Bone marrow (tissue), 2 donors: ENCODE measurements around the gene XYLT1.
A peak's percentile ranks its signal among the peaks of the same experiment; 100 is the strongest.

ENCODE experiments used
- DNase-seq, 2 donors: peaks; one replicate each; lab custom pipeline; 2025; lab: John Stamatoyannopoulos, UW

Gene XYLT1

GRCh38 chr16:17397499-17397891 lies 73.3 kb downstream of the XYLT1 start:
- DNase-seq, result no peak

DNA sequence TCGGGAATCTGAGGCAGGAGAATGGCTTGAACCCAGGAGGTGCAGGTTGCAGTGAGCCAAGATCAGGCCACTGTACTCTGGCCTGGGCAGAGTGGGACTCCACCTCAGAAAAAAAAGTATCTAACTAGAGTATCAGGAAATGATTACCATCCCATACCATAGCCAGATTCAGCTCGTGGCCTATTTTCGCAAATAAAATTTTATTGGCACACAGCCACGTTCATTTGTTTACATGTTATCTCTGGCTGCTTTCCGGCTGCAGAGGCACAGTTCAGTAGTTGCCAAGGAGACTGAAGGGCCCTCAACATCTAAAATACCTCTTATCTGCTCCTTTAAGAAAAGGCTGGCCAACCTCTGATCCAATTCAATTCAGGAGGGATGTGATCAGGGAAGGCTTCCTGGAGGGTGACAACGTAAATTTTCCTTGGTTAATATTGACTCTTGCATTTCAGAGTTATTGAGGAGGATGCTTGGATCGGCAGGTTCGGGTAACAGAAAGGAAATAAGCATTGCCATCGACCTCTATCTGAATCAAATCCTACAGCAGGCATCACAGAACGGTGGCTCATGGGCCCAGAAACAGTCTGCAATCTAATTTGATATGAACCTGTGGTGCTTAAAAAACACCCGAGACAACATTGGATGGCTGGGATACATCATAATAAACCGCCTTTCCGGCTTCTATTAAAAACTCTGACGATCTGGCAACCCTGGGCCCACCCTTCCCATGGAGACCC lies 73.8 kb downstream of the XYLT1 start:
- no peak for DNase-seq

- DNase-seq, result no peak
Observed at GRCh38 chr16:17395849-17396480, 74.8 kb downstream of the XYLT1 start.

- DNase-seq, result no peak
Observed at GRCh38 chr16:17392857-17393692, 77.7 kb downstream of the XYLT1 start.

DNA sequence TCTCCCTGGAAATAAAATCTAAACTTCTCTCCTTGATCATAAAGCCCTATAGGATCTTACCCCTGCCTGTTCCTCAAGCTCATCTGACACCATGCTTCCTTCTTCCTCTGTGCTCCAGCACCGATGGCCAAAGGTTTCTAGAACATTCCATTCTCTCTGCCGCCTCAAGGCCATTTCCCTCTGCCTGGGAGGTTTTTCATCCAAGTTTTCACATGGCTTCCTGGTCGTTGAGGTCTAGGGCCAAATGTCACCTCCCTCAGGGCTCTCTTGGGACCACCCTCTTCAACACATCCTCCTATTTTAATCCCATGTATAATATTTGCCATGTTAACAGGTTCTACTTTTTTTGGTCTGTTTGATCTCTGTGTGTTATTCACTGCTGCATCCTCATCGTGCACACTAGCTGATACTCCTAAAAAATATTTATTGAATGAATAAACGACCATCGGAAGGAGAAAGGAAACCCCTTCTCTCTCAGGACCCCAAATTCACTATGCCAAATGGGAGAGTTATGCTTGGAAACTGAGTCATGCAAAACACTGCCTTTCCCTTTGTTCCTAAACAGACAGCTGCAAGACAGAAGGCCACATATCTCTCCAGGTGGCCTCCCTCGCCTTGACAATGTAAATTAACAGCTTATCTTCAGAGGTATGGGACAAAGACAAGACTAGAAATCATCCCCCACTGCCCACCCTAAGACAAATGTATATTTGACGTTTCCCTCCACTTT lies 78.5 kb downstream of the XYLT1 start:
- no peak for DNase-seq

- no peak for DNase-seq
Observed at GRCh38 chr16:17391715-17392114, 79.0 kb downstream of the XYLT1 start.

- DNase-seq, result no peak
Observed at GRCh38 chr16:17389384-17389783, 81.4 kb downstream of the XYLT1 start.

DNA sequence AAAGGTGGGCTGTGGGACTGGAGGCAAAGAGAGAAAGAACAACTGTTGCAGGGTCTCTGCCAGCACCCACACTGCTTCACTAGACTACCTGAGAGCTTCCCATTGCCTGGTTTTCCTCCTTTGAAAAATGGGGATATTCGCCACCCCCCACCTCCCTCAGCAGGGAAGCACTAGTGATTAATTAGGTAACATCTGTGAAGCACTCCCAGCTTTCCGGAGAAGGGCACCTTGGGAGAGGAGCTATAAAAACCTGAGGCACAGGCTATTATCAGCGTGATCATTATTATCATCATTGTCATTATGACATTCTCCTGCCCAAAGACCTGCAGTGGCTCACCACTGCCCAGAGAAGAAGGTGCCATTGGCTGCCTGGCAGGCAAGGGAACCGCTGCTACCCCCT lies 83.5 kb downstream of the XYLT1 start:
- DNase-seq, result no peak

GRCh38 chr16:17386229-17386628 lies 84.5 kb downstream of the XYLT1 start:
- DNase-seq, result no peak

- no peak for DNase-seq
Observed at GRCh38 chr16:17384471-17384870, 86.3 kb downstream of the XYLT1 start.

DNA sequence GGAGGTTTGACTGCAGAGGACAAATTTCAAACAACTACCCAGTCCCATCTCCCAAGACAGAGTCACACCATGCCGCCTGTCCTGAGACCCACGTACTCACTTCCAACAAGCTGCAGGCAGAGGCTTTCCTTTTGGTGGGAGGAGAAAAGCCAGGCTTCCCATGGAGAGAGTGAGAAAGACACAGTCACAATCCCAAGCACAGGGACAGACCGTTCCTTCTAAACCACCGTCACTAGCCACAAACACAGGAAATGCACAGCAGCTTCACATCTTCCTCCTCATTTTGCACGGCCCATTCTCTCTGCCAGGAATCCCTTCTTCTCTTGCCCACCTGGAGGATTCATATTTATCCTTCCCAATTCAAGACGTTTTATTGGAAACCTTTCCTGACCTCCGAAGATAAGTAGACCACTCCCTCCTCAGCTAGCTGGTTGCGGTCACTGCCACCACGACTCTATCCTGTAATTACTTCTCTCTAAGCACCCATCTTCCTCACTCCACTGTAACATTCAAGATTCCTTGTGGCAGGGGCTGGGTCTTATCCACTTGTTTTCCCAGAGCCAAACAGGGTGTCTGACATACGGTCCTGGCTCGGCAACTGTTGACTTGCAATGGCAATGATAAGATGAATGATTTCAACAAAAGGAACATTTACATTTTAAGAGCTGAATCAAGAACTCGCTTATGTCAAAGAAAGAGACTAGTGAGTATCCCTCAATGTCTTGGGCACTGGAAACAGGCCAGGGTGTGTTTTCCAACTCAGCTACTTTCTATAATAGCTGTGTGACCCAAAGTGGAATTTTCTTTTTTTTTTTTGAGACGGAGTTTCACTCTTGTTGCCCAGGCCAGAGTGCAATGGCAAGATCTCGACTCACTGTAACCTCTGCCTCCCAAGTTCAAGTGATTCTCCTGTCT lies 87.6 kb downstream of the XYLT1 start:
- no peak for DNase-seq

DNA sequence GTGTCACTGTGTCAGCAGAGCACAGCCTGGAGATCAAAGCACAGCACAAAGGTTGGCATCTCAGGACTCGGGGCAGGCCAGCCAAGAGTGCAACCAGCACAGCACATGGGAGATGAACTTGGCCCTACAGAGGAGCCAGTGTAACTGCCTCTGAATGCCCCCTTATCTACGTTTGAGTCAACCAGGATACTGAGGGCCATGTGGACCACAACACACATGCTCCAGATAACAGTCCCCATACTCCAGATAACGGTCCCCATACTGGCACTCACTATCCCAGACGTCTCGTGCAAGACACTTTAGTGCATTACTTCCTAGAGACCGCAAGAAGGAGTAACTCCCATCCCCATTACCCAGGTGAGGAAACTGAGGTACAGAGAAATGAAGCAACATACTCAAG lies 88.2 kb downstream of the XYLT1 start:
- no peak for DNase-seq

- DNase-seq, result no peak
Observed at GRCh38 chr16:17381784-17382183, 89.0 kb downstream of the XYLT1 start.

DNA sequence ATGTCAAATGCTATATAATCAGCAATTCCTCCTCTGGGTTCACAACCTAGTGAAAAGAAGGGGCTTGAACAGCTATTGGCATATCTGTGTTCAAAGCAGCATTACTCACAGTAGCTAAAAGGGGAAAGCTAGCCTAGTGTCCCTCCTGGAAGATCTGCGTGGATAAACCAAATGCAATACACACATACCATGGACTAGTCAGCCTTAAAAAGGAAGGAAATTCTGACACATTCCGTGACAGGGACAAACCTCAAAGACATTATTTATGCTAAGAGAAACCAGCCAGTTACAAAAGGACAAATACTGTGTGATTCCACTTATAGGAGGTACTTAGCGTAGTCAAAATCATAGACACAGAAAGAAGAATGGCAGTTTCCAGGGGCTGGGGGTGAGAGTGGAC lies 90.1 kb downstream of the XYLT1 start:
- DNase-seq, result peak in 1 of 2 donors; percentile 96

- DNase-seq, result no peak
Observed at GRCh38 chr16:17379121-17379571, 91.6 kb downstream of the XYLT1 start.

DNA sequence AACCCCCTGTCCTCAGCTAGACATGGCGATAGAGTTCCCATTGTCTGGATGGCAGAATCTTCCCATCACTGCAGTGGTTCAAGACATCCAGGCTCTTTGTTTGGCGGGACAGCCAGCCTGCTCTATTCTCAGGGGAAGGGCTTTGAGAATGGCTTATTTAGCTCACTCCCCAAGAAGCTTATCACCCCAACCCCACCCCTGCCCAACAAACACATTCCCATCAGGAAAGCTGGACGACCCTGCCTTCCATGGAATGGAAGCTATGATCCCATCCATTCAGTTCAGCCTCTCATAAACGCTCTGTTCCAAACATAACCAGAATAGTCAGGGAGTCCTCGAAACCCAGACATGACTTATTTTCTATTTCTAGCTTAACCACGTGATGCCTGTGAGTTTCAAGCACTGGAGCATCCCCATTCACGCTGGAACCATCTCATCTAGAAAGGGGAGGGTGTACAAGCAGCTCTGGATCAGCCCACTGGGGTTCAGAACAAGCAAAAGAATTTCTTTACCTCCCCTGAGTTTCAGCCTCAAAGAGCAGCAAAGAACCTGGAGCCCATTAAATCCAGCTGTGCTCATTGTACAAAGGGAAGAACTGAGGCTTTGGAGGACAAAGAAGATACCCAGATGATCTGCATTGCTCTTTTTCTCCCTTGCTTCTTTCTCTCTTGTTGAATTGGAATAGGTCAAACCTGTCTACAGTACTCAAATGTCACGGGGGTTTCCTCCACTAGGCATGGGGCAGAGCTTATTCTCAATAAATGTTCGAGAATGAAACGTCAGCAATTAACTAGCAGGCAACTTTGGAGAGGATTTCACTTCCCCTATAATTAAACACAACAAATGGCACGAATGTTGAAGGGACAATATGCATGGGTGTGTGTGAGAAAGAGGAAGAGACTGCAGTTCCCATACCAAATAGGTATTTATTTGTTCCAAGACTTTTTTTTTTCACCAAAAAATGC lies 93.1 kb downstream of the XYLT1 start:
- DNase-seq, result peak in 1 of 2 donors; percentile 75

DNA sequence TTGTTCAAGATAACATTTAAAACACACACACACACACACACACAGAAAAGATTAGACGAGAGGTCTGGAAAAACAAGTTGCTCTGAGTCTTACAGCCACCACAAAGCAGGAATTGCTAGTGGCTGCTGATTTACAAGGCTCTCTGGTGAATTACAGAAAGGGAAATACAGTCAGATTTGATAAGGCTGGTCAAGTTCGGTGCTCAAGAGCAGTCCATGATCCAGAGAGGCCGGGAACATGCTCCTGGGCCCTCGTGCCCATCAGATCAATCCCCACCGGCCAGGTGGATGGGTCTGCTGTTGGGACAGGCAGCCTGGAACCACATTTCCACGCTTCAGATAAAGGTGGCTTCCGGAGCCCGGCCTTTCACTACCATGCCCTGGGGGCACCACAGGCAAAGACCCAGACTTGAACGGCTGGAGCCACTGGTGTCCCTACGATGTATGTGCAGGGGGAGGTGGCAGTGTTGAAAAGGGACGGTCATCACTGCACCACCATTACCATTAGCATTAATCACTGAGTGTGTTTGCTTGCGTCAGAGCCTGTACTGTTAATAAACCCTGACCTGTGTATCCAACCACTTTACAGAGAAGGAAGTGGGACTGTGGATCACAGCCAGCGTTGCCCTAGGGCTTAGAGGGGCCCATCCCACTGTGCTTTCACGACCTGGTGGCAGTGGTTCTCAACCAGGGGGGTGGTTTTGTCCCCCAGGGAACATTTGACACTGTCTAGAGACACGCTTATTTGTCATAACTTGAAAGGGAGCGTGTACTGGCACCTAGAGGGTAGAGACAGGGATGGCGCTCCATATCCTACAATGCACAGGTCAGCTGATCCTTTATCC lies 95.1 kb downstream of the XYLT1 start:
- DNase-seq, result peak in 1 of 2 donors; percentile 10

GRCh38 chr16:17374668-17375255 lies 96.0 kb downstream of the XYLT1 start:
- no peak for DNase-seq

DNA sequence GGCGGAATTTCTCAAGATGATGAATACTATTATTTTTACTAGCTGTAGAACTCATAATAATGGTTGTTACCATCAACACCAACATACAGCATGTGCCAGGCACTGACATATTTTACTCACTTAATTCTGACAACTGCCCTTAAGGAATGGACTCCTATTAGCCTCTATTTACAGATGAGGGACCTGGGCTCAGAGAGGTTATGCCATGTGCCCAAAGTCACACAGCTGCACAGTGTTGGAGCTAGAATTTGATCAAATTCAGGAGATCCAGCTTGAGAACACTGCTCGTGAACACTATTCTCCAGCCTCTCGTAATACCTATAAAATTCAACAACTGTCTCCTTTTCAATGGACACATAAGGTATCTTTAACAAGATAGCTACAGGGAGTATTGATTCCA lies 97.2 kb downstream of the XYLT1 start:
- no peak for DNase-seq
